Measurements from ENCODE around the gene SRRM1. TPM values are rescaled to one million over a fixed set of nuclear protein-coding genes. Genes with fewer than 3 reads are reported as not detected.

SRRM1 gene
- total and polyA plus RNA-seq, 2 experiments from 2014 or later, result 118 to 666 TPM

DNA sequence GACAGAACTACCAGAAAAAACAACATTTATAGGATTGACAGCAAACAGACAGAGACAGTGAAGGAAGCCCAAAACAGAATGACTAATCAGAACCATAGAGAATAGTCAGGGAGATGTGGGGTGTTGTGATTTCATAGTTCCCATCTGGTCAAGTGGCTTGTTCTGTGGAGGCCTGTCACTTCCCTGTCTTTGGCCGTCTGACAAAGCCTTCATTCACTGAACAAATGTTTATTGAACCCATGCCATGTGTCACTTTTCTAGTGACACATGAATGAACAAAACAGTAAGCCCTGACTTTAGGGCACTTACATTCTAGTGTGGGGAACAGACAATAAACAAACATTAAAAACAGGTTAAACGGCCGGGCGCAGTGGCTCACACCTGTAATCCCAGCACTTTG lies 3.2 kb upstream of the SRRM1 start:
- H3K36me3 ChIP-seq (ENCODE audit: insufficient read depth), result no peaks in the 10 kb centered on the region
- no peak overlapping the region for H3K27ac Mint-ChIP-seq
- no peak for ATAC-seq

More for the DNA sequence above, 3.2 kb upstream of the SRRM1 start:
- peaks cover 15% of the 10 kb centered on the region for H3F3A ChIP-seq (replicated peaks; ENCODE audit: low read depth)
- Mint-ChIP-seq H3K4me1 (peaks cover 16% of the 10 kb centered on the region), H3K9me3 (no peaks in the 10 kb centered on the region), H3K4me3 (no peak overlapping the region), H3K36me3 (ENCODE audit: low read depth) (peaks cover 10% of the 10 kb centered on the region; the same call in 2 of the 3 replicates), H3K27me3 (ENCODE audit: insufficient read depth, low read depth, poor library complexity) (peaks cover 15% of the 10 kb centered on the region)
- TF ChIP-seq STAT1 (IDR thresholded peaks at IDR 0.05; ENCODE audit: unreplicated experiment) (no peak), POLR2AphosphoS5 (IDR thresholded peaks at IDR 0.05; ENCODE audit: low read depth) (no peak), CREB1 (CRISPR knock-in tag; IDR thresholded peaks at IDR 0.05; ENCODE audit: low read depth) (no peak), EZH2 (IDR thresholded peaks at IDR 0.05; ENCODE audit: low read depth, unreplicated experiment) (no peak), ZNF114 (CRISPR knock-in tag; IDR thresholded peaks at IDR 0.05) (no peak), ZNF462 (CRISPR knock-in tag; IDR thresholded peaks at IDR 0.05) (no peak), JUNB (IDR thresholded peaks at IDR 0.05; ENCODE audit: unreplicated experiment) (no peak), EZH2phosphoT487 (IDR thresholded peaks at IDR 0.05; ENCODE audit: unreplicated experiment) (no peak)
- TF ChIP-seq, protein P1, sequence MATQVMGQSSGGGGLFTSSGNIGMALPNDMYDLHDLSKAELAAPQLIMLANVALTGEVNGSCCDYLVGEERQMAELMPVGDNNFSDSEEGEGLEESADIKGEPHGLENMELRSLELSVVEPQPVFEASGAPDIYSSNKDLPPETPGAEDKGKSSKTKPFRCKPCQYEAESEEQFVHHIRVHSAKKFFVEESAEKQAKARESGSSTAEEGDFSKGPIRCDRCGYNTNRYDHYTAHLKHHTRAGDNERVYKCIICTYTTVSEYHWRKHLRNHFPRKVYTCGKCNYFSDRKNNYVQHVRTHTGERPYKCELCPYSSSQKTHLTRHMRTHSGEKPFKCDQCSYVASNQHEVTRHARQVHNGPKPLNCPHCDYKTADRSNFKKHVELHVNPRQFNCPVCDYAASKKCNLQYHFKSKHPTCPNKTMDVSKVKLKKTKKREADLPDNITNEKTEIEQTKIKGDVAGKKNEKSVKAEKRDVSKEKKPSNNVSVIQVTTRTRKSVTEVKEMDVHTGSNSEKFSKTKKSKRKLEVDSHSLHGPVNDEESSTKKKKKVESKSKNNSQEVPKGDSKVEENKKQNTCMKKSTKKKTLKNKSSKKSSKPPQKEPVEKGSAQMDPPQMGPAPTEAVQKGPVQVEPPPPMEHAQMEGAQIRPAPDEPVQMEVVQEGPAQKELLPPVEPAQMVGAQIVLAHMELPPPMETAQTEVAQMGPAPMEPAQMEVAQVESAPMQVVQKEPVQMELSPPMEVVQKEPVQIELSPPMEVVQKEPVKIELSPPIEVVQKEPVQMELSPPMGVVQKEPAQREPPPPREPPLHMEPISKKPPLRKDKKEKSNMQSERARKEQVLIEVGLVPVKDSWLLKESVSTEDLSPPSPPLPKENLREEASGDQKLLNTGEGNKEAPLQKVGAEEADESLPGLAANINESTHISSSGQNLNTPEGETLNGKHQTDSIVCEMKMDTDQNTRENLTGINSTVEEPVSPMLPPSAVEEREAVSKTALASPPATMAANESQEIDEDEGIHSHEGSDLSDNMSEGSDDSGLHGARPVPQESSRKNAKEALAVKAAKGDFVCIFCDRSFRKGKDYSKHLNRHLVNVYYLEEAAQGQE (IDR thresholded peaks at IDR 0.05; ENCODE audit: unreplicated experiment), result no peak
- TF ChIP-seq, protein P2, sequence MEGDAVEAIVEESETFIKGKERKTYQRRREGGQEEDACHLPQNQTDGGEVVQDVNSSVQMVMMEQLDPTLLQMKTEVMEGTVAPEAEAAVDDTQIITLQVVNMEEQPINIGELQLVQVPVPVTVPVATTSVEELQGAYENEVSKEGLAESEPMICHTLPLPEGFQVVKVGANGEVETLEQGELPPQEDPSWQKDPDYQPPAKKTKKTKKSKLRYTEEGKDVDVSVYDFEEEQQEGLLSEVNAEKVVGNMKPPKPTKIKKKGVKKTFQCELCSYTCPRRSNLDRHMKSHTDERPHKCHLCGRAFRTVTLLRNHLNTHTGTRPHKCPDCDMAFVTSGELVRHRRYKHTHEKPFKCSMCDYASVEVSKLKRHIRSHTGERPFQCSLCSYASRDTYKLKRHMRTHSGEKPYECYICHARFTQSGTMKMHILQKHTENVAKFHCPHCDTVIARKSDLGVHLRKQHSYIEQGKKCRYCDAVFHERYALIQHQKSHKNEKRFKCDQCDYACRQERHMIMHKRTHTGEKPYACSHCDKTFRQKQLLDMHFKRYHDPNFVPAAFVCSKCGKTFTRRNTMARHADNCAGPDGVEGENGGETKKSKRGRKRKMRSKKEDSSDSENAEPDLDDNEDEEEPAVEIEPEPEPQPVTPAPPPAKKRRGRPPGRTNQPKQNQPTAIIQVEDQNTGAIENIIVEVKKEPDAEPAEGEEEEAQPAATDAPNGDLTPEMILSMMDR (conservative IDR thresholded peaks at IDR 0.05; ENCODE audit: low read depth in 2 of 2), result no peak
- no peak overlapping the region for H3K4me3 ChIP-seq
- H4K20me1 ChIP-seq (replicated peaks; ENCODE audit: insufficient read depth), result peaks cover 10% of the 10 kb centered on the region
- H3K79me2 ChIP-seq (replicated peaks; ENCODE audit: insufficient read depth), result peaks cover 16% of the 10 kb centered on the region
- no peak overlapping the region for H3K27ac ChIP-seq (ENCODE audit: low read depth)
- peaks cover 16% of the 10 kb centered on the region for H3K4me1 ChIP-seq (ENCODE audit: insufficient read depth)
- H2AFZ ChIP-seq, result no peak overlapping the region
- no peaks in the 10 kb centered on the region for H3K9me2 ChIP-seq (ENCODE audit: insufficient read depth)
- H3K4me2 ChIP-seq, result no peak overlapping the region
- no peaks in the 10 kb centered on the region for H3K27me3 ChIP-seq (ENCODE audit: insufficient read depth)
- no peak for DNase-seq (ENCODE audit: low spot score)
